Inflammatory macrophage (primary cell): ENCODE results near the gene DCAKD.

Experiments used
- DNase-seq, 2 donors: peaks; one replicate each; pipeline ENCODE4 v3.0.0-alpha.2; 2020 to 2022

Gene DCAKD

GRCh38 chr17:44999433-44999832 lies 52.0 kb downstream of the DCAKD start:
- no peak for DNase-seq

GRCh38 chr17:44998646-44999045 lies 52.8 kb downstream of the DCAKD start:
- no peak for DNase-seq

GRCh38 chr17:44997733-44998520 lies 53.5 kb downstream of the DCAKD start:
- no peak for DNase-seq

GRCh38 chr17:44996304-44996703 lies 55.1 kb downstream of the DCAKD start:
- no peak for DNase-seq

GRCh38 chr17:44995436-44996001 lies 55.9 kb downstream of the DCAKD start:
- no peak for DNase-seq

GRCh38 chr17:44992242-44992939 lies 59.0 kb downstream of the DCAKD start:
- DNase-seq: no peak

- DNase-seq: no peak
Measured at GRCh38 chr17:44990994-44991393, 60.4 kb downstream of the DCAKD start.

- DNase-seq: no peak
Measured at GRCh38 chr17:44989552-44990138, 61.8 kb downstream of the DCAKD start.

- DNase-seq: no peak
Measured at GRCh38 chr17:44988044-44988942, 63.1 kb downstream of the DCAKD start.

GRCh38 chr17:44983563-44983962 lies 67.9 kb downstream of the DCAKD start:
- no peak for DNase-seq

- no peak for DNase-seq
Measured at GRCh38 chr17:44982113-44982702, 69.2 kb downstream of the DCAKD start.

- no peak for DNase-seq
Measured at GRCh38 chr17:44981221-44981968, 70.0 kb downstream of the DCAKD start.

GRCh38 chr17:44979426-44979995 lies 71.9 kb downstream of the DCAKD start:
- no peak for DNase-seq

- no peak for DNase-seq
Measured at GRCh38 chr17:44978807-44979206, 72.6 kb downstream of the DCAKD start.

GRCh38 chr17:44977814-44978550 lies 73.5 kb downstream of the DCAKD start:
- no peak for DNase-seq

- no peak for DNase-seq
Measured at GRCh38 chr17:44977065-44977464, 74.4 kb downstream of the DCAKD start.

GRCh38 chr17:44976206-44976605 lies 75.2 kb downstream of the DCAKD start:
- no peak for DNase-seq
